Measurements from ENCODE around the gene IGFBP2. TPM values are rescaled to one million over a fixed set of nuclear protein-coding genes. Genes with fewer than 3 reads are reported as not detected.

The IGFBP2 gene
- total and polyA plus RNA-seq, 9 of the 15 experiments (the other 6 are each of a cell fraction or from before 2014, with no cell fraction given): 0.93 TPM; not detected in 8

DNA sequence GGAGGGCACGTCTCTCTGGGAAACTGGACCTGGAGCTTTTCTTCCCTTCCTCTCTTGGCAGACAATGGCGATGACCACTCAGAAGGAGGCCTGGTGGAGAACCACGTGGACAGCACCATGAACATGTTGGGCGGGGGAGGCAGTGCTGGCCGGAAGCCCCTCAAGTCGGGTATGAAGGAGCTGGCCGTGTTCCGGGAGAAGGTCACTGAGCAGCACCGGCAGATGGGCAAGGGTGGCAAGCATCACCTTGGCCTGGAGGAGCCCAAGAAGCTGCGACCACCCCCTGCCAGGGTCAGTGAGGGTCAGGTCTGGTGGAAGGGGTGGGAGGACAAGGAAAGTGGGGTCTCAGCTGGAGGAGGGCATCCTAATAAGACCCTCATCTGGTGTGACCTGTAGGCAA lies 27.3 kb downstream of the IGFBP2 start (continued):
- TF ChIP-seq, protein P1, sequence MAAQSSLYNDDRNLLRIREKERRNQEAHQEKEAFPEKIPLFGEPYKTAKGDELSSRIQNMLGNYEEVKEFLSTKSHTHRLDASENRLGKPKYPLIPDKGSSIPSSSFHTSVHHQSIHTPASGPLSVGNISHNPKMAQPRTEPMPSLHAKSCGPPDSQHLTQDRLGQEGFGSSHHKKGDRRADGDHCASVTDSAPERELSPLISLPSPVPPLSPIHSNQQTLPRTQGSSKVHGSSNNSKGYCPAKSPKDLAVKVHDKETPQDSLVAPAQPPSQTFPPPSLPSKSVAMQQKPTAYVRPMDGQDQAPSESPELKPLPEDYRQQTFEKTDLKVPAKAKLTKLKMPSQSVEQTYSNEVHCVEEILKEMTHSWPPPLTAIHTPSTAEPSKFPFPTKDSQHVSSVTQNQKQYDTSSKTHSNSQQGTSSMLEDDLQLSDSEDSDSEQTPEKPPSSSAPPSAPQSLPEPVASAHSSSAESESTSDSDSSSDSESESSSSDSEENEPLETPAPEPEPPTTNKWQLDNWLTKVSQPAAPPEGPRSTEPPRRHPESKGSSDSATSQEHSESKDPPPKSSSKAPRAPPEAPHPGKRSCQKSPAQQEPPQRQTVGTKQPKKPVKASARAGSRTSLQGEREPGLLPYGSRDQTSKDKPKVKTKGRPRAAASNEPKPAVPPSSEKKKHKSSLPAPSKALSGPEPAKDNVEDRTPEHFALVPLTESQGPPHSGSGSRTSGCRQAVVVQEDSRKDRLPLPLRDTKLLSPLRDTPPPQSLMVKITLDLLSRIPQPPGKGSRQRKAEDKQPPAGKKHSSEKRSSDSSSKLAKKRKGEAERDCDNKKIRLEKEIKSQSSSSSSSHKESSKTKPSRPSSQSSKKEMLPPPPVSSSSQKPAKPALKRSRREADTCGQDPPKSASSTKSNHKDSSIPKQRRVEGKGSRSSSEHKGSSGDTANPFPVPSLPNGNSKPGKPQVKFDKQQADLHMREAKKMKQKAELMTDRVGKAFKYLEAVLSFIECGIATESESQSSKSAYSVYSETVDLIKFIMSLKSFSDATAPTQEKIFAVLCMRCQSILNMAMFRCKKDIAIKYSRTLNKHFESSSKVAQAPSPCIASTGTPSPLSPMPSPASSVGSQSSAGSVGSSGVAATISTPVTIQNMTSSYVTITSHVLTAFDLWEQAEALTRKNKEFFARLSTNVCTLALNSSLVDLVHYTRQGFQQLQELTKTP (IDR thresholded peaks at IDR 0.05; ENCODE audit: low read depth in 1 of 2, partially characterized antibody in 2 of 2): no peak
- TF ChIP-seq SMARCB1 (IDR thresholded peaks at IDR 0.05; ENCODE audit: insufficient read length, low read depth): no peak
- TF ChIP-seq MCM5 (IDR thresholded peaks at IDR 0.05; ENCODE audit: low read depth): no peak
- no peak for TF ChIP-seq DDX20 (tag; IDR thresholded peaks at IDR 0.05; ENCODE audit: low read depth)
- TF ChIP-seq USF2 (CRISPR knock-in tag; IDR thresholded peaks at IDR 0.05): no peak
- TF ChIP-seq SMAD4 (CRISPR knock-in tag; conservative IDR thresholded peaks at IDR 0.05): no peak
- TF ChIP-seq, protein P2, sequence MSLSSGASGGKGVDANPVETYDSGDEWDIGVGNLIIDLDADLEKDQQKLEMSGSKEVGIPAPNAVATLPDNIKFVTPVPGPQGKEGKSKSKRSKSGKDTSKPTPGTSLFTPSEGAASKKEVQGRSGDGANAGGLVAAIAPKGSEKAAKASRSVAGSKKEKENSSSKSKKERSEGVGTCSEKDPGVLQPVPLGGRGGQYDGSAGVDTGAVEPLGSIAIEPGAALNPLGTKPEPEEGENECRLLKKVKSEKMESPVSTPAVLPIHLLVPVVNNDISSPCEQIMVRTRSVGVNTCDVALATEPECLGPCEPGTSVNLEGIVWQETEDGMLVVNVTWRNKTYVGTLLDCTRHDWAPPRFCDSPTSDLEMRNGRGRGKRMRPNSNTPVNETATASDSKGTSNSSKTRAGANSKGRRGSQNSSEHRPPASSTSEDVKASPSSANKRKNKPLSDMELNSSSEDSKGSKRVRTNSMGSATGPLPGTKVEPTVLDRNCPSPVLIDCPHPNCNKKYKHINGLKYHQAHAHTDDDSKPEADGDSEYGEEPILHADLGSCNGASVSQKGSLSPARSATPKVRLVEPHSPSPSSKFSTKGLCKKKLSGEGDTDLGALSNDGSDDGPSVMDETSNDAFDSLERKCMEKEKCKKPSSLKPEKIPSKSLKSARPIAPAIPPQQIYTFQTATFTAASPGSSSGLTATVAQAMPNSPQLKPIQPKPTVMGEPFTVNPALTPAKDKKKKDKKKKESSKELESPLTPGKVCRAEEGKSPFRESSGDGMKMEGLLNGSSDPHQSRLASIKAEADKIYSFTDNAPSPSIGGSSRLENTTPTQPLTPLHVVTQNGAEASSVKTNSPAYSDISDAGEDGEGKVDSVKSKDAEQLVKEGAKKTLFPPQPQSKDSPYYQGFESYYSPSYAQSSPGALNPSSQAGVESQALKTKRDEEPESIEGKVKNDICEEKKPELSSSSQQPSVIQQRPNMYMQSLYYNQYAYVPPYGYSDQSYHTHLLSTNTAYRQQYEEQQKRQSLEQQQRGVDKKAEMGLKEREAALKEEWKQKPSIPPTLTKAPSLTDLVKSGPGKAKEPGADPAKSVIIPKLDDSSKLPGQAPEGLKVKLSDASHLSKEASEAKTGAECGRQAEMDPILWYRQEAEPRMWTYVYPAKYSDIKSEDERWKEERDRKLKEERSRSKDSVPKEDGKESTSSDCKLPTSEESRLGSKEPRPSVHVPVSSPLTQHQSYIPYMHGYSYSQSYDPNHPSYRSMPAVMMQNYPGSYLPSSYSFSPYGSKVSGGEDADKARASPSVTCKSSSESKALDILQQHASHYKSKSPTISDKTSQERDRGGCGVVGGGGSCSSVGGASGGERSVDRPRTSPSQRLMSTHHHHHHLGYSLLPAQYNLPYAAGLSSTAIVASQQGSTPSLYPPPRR (CRISPR knock-in tag; IDR thresholded peaks at IDR 0.05; ENCODE audit: borderline replicate concordance): no peak
- TF ChIP-seq L3MBTL2 (IDR thresholded peaks at IDR 0.05): no peak
- no peak for TF ChIP-seq KDM4B (IDR thresholded peaks at IDR 0.05; ENCODE audit: borderline replicate concordance in 2 of 2, low read depth in 1 of 2)
- TF ChIP-seq E2F1 (CRISPR knock-in tag; IDR thresholded peaks at IDR 0.05): no peak
